ENCODE measurements around the gene ACSL3.
"Not testable (repeated sequence)": the region's sequence is repeated elsewhere in the genome, so short reads cannot be mapped to it uniquely, and the experiment has no call there.

ACSL3 gene

DNA sequence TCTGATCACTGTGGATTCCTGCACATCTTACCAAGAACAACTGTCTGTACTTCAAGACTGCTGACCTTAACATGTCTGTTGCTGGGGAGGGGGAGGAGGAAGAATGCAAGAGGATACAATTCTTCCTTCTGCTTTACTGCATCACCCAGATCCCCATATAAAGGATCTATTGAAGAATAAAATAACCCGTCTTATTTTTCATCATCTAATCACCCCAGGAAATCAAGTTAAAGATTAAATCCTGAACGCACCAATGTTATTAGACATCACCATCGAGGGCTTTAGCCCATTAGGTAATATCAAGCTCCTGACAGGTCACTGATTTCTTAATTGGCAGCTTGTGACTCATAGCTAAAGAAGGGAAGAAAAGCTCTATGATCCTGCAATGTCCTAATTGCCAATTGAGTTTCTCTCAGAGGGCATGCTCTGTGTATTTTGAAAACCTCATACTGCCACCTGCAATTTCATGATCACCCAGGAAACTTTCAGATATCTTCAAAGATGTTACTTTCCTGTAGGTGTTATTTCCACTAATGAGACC is 115.8 kb downstream of the ACSL3 start:
- no peak for DNase-seq (ENCODE audit: low read depth in 2 of 2)

DNA sequence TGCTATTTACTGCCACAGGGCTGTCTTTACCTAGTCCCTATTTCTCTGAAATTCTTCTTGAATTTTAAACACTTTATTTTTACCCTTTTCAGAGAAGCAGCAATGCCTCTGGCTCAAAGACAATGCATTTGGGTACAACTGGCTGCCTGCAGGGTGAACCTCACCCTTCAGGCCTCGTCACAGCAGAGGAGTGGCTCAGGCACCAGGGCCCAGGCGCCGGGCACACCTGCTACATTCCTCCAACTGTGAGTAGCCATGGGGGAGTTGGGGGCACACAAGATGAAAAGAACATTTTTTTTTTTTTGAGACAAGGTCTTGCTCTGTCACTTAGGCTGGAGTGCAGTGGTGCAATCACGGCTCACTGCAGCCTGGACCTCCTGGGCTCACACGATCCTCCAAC is 116.3 kb downstream of the ACSL3 start:
- no peak for DNase-seq (ENCODE audit: low read depth in 2 of 2)

DNA sequence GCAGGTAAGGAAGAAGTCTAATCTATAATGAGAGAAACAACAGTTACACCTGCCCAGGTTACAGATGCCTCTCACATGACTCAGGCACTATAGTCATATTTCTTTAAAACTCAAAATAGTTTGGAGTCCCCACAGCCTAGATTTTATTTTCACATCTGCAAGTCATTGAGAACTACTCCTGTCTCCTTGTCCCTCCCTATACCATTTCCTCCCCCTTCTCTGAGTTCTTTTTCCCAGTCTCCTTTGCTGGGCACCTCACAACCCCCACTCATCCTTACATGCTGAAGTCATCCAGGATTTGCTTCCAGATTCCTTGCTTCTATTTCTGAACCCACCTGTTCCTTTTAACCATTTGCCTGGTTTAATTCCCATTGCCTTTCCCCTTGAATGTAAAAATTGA is 118.0 kb downstream of the ACSL3 start:
- no peak for DNase-seq (ENCODE audit: low read depth in 2 of 2)

DNA sequence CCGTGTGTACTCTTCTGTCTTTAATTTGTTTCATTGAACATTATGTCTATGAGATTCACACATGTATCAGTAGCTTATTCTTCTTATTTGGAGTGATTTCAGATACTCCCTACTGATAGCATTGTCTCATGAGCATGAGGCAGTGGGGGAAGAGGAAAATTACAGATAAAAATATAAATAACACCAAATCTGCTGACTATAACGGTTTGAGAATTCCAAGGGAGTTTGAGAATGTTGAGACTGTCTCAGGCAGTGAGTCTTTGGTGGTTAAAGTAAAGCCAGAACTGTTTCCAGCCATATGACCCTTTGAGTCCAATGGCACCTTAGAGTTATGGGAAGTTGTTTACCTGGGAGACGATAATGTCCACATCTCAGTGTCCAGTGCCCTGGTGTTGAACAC is 118.6 kb downstream of the ACSL3 start:
- DNase-seq (ENCODE audit: low read depth in 2 of 2): no peak

DNA sequence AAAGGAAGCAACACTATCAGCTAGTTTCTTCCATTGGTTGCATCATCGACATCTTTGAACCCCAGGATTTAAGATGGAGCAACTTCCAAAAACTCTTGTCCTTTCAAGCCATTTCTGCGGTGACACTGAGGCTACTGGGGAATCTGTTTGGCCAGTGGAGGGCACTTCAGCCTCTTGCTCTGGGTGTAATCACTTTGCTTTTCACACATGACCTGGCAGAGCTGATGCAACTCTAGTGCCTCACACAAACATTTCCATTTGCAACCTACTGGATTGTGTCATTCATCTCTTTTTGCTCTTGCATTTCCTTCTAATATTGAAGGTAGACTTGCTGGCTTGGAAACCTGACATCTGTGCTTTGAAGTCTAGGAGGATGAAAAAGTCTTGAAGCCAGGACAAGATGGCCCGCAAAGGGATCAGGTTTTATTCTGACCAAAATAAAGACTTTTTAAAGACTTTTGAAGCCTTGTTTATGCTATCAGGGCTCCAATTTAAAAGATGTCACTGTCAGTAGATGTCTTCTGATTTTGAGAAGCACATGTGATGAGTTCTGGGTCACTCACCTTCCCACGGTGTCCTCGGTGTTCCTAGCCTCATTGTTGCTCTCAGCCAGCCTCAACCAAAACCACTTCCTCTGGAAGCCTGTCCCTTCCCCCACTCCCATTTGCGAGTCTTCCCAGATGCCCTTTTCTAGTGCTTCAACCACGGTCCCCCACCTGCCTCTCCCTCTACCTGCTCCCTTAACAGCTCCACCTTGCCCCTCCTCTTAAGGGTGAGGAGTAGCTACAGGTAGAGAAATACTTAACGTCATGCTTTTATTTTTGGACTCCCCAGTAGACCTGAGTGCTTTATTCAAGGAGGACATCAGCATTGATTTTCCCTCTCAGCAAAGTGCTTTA is 121.4 kb downstream of the ACSL3 start:
- DNase-seq (ENCODE audit: low read depth in 2 of 2): no peak

DNA sequence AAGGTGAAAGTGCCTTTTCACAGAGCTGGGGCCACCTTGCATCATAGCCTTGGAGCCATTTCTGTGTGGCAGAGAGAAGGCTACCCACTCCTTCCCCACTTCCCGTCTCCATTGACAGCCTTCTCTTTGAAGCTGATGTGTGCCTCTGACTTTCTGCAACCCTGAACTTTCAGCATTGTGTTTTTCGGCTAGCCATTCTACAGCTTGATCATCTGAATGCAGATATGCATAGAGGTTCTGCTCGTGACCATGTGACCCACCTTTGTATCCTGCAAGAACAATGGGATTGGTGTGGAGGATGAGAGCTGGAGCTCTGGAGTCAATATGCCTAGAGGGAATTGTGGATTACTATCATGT is 122.1 kb downstream of the ACSL3 start:
- no peak for DNase-seq (ENCODE audit: low read depth in 2 of 2)

DNA sequence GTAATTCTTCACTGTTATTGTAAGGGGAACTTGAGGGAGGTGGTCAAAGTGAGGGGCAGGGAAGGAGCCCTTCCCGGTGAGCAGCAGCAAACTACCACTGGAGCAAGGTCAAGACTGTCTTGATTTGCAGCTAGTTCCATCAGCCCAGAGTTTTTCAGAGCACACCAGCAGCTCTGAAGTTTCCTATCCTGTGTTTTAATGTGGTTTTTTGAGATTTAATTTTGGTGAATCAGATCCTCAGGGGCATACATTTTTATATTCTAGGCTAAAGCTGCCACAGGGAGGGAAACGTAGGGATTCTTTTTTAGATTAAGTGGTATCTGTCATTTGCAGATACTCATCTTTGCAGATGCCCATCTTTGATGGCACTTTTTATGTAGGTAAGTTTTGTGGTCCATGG is 124.1 kb downstream of the ACSL3 start:
- no peak for DNase-seq (ENCODE audit: low read depth in 2 of 2)

DNA sequence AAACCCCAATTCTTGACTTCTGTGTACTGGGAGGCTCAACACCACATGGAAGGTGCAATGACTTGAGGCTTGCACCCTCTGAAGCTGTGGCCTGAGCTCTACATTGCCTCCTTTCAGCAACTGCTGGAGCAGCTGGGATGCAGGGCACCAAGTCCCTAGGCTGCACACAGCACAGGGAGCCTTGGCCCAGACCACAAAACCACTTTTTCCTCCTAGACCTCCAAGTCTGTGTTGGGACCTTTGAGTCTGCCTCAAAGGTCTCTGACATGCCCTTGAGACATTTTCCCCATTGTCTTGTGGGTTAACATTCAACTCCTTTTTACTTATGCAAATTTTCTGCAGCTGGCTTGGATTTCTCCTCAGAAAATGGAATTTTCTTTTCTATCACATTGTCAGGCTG is 128.6 kb downstream of the ACSL3 start:
- DNase-seq (ENCODE audit: low read depth in 2 of 2): no peak

DNA sequence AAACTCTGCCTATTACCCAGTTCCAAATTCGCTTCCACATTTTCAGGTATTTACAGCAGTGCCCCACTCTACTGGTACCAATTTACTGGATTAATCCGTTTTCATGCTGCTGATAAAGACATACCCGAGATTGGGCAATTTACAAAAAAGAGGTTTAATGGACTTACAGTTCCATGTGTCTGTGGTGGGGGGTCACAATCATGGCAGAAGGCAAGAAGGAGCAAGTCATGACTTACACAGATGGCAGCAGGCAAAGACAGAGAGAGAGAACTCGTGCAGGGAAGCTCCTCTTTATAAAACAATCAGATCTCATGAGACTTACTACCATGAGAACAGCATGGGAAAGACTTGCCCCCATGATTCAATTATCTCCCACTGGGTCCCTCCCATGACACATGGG is 129.4 kb downstream of the ACSL3 start:
- DNase-seq (ENCODE audit: low read depth in 2 of 2): not testable (repeated sequence)

DNA sequence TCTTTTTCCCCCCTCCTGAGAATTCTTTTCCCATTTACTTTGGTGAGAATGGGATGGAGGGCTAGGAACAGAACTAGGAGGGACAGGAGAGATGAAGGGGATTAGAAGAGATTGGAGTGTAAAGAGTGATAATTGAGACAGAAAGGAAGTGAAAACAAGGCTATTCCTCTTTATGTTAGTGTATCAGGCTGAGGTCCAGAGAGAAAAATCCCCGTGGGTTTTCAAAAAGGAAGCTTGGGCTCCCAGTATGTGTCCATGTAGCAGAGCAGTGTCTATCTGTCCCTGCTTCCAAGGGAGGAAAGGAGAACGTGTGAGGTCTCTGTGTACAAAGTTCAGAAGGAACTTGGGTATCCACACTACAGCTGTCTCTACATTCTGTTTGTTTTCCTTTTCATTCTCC is 131.3 kb downstream of the ACSL3 start:
- DNase-seq (ENCODE audit: low read depth in 2 of 2): no peak

Data from stimulated activated CD4-positive, alpha-beta T cell treated with anti-CD3 and anti-CD28 coated beads, Interleukin-4, amount 100 ng/mL, for 48 hours (primary cell).